Adipocyte (in vitro differentiated cells): ENCODE measurements around the gene CDK17.
"Not testable (repeated sequence)": the region's sequence is repeated elsewhere in the genome, so short reads cannot be mapped to it uniquely, and the experiment has no call there.

Experiments
- DNase-seq: peaks from one replicate; pipeline ENCODE4 v3.0.0-alpha.2; 2015; ENCODE audit warnings: low read depth
- H3K27me3 ChIP-seq: replicated peaks from 2 replicates; pipeline ENCODE4 v1.7.0; 2013; ENCODE audit warnings: mild to moderate bottlenecking, low read length, moderate library complexity; ENCODE audit not compliant: control insufficient read depth, insufficient read depth
- H3K36me3 ChIP-seq: 2 replicates; pipeline ENCODE4 v1.7.0; 2013; ENCODE audit warnings: low read length, mild to moderate bottlenecking, moderate library complexity; ENCODE audit not compliant: control insufficient read depth, insufficient read depth, severe bottlenecking
- H3K4me1 ChIP-seq: 2 replicates; pipeline ENCODE4 v1.7.0; 2013; ENCODE audit warnings: mild to moderate bottlenecking, low read length, moderate library complexity; ENCODE audit not compliant: control insufficient read depth, insufficient read depth
- H3K4me3 ChIP-seq: 2 replicates; pipeline ENCODE4 v1.7.0; 2013; ENCODE audit warnings: mild to moderate bottlenecking, low read length, moderate library complexity
- H3K9ac ChIP-seq: 2 replicates; pipeline ENCODE4 v1.7.0; 2013; ENCODE audit warnings: mild to moderate bottlenecking, low read length, moderate library complexity
- H3K9me3 ChIP-seq: 2 replicates; pipeline ENCODE4 v1.7.0; 2013; ENCODE audit warnings: mild to moderate bottlenecking, low read length, moderate library complexity; ENCODE audit not compliant: control insufficient read depth

The CDK17 gene

DNA sequence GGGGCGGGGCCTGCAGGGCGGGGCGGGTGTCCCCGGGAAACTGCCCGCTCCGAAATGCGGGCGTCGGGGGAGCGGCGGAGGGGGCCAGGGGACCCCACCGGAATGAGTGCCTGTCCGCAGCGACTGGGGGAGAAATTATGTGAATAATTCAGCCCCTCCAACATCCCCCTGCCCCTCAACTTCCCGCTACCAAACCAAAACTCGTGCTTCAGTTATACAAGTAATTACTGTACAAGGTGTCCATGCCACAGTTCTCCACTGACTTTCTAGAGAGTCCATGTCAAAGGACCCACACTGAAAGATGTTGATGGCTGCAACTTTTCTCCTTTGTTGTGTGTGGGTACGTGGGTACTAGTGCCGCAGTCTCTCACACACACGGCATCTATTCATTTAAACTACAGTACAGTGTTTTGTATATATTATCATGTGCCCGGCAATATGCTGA, 414 bp upstream of the CDK17 start:
- no peak for DNase-seq
- Histone ChIP-seq H3K9me3 (no peaks in the 10 kb centered on the region), H3K4me1 (peaks cover 26% of the 10 kb centered on the region), H3K9ac (peak overlapping the region; percentile 84), H3K4me3 (peak overlapping the region; percentile 96), H3K36me3 (no peaks in the 10 kb centered on the region), H3K27me3 (no peaks in the 10 kb centered on the region)

GRCh38 chr12:96399120-96399918, 920 bp downstream of the CDK17 start:
- no peaks in the 10 kb centered on the region for H3K27me3 ChIP-seq
- no peaks in the 10 kb centered on the region for H3K9me3 ChIP-seq
- peaks cover 26% of the 10 kb centered on the region for H3K4me1 ChIP-seq
- peak overlapping the region; percentile 96 for H3K4me3 ChIP-seq
- peak; percentile 88 for DNase-seq
- peak overlapping the region; percentile 97 for H3K9ac ChIP-seq
- H3K36me3 ChIP-seq = no peaks in the 10 kb centered on the region

- peaks cover 26% of the 10 kb centered on the region for H3K4me1 ChIP-seq
- H3K9ac ChIP-seq = peak overlapping the region; percentile 97
- H3K9me3 ChIP-seq = no peaks in the 10 kb centered on the region
- H3K4me3 ChIP-seq = peak overlapping the region; percentile 96
- no peak for DNase-seq
- H3K27me3 ChIP-seq = no peaks in the 10 kb centered on the region
- H3K36me3 ChIP-seq = no peaks in the 10 kb centered on the region
Measured at GRCh38 chr12:96398424-96399119, 1.7 kb downstream of the CDK17 start.

GRCh38 chr12:96397756-96398423, 2.3 kb downstream of the CDK17 start:
- no peaks in the 10 kb centered on the region for H3K36me3 ChIP-seq
- peak overlapping the region; percentile 97 for H3K9ac ChIP-seq
- no peaks in the 10 kb centered on the region for H3K27me3 ChIP-seq
- peak; percentile 67 for DNase-seq
- peak overlapping the region; percentile 96 for H3K4me3 ChIP-seq
- no peaks in the 10 kb centered on the region for H3K9me3 ChIP-seq
- peaks cover 26% of the 10 kb centered on the region for H3K4me1 ChIP-seq

GRCh38 chr12:96396914-96397313, 3.3 kb downstream of the CDK17 start:
- Histone ChIP-seq H3K27me3 (no peaks in the 10 kb centered on the region), H3K4me1 (peaks cover 35% of the 10 kb centered on the region), H3K4me3 (peak overlapping the region; percentile 96), H3K9me3 (no peaks in the 10 kb centered on the region), H3K9ac (peak overlapping the region; percentile 97), H3K36me3 (no peaks in the 10 kb centered on the region)
- no peak for DNase-seq

DNA sequence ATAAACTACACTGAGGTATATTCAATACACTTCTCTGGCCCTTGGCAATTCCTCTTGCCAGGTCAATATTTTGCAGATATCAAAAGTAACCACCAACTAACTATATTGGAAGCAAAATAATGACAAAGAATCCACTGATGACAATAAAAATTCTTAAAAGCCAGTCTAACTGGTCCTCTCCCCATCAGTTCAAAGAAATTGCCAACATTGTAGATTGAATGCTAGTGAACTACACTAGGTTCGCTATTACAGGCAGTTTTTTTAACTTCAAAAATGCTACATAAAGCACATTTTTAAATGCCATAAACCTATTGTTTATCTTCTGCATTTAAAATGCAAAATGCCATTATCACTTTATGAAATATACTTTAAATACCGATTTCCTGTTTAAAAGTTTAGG, 4.0 kb downstream of the CDK17 start:
- DNase-seq = no peak
- Histone ChIP-seq H3K4me1 (peaks cover 33% of the 10 kb centered on the region), H3K9ac (no peak overlapping the region), H3K9me3 (no peaks in the 10 kb centered on the region), H3K4me3 (no peak overlapping the region), H3K27me3 (no peaks in the 10 kb centered on the region), H3K36me3 (no peaks in the 10 kb centered on the region)

DNA sequence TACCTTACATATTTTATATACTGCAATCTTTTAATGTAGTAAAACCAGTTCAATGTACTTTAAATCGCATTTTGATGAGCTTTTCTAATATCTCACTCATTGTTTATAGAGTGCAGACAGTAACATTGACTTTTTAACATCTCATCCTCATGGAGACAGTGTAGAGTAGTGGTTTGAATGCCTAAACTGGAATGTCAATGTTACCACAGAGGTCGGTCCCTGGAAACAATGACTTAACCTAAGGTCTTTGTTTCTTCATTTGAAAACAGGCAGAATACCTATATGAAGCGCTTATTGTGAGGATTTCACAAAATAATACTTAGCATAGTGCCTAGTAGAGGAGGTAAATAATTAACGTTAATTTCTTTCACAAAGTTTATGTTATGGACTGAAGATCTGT, 5.0 kb downstream of the CDK17 start:
- Histone ChIP-seq H3K9me3 (no peaks in the 10 kb centered on the region), H3K36me3 (no peaks in the 10 kb centered on the region), H3K4me1 (peaks cover 33% of the 10 kb centered on the region), H3K27me3 (no peaks in the 10 kb centered on the region), H3K4me3 (no peak overlapping the region), H3K9ac (no peak overlapping the region)
- no peak for DNase-seq

GRCh38 chr12:96393229-96393628, 7.0 kb downstream of the CDK17 start:
- H3K27me3 ChIP-seq, H3K4me3 ChIP-seq, H3K9ac ChIP-seq, H3K9me3 ChIP-seq, H3K36me3 ChIP-seq, DNase-seq: not testable (repeated sequence)
- peaks cover 37% of the 10 kb centered on the region for H3K4me1 ChIP-seq

- no peak overlapping the region for H3K9ac ChIP-seq
Measured at GRCh38 chr12:96392397-96392796, 7.8 kb downstream of the CDK17 start.

DNA sequence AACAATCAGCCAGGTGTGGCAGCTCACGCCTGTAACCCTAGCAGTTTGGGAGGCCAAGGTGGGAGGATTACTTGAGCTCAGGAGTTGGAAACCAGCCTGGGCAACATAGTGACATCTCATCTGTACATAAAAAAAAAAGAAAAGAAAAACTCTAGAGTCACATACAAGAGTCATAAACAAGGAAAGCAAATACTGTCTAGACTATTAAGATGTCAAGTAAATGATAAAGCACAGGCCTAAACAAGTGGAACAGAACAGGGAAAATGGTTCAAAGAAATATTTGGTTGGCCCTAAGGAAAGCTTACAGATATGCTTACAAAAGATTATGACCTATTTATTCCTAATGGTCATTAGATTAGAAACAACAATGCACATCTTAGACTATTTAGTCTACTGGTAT, 12.3 kb downstream of the CDK17 start:
- Histone ChIP-seq H3K9me3 (no peaks in the 10 kb centered on the region), H3K9ac (no peak overlapping the region), H3K4me3 (no peak overlapping the region), H3K36me3 (no peaks in the 10 kb centered on the region), H3K27me3 (no peaks in the 10 kb centered on the region), H3K4me1 (peaks cover 27% of the 10 kb centered on the region)
- DNase-seq = no peak

More at GRCh38 chr12:96392397-96392796, 7.8 kb downstream of the CDK17 start:
- no peaks in the 10 kb centered on the region for H3K27me3 ChIP-seq
- DNase-seq = no peak
- H3K9me3 ChIP-seq = no peaks in the 10 kb centered on the region
- H3K36me3 ChIP-seq = no peaks in the 10 kb centered on the region
- H3K4me3 ChIP-seq = no peak overlapping the region
- peaks cover 34% of the 10 kb centered on the region for H3K4me1 ChIP-seq

DNA sequence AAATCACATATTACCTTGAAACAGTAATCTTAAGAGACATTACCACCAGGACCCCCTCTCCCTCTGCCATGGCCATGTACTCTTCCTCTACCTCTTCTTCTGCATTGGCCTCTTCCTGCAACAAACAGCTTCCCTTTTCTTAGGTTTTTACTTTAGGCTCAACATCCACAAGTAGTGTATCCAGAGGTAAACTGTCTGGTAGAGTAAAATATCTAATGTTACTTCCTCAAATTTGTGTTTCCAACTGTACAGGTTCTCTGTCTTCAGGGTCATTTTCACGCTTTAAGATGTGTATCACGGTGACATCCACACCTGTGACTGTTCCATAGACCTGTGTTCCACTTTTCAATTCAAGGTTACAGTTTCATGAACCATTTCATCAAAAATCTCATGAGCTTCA, 13.4 kb downstream of the CDK17 start:
- Histone ChIP-seq H3K4me1 (peaks cover 17% of the 10 kb centered on the region), H3K9ac (no peak overlapping the region), H3K27me3 (no peaks in the 10 kb centered on the region), H3K36me3 (no peaks in the 10 kb centered on the region), H3K4me3 (no peak overlapping the region), H3K9me3 (no peaks in the 10 kb centered on the region)
- DNase-seq = no peak
